Epithelial cell of proximal tubule (primary cell): ENCODE measurements around the gene GPR78. TPM values are rescaled to one million over a fixed set of nuclear protein-coding genes. Genes with fewer than 3 reads are reported as not detected.

Experiments
- DNase-seq: peaks from one replicate; pipeline ENCODE4 v3.0.0-alpha.2; 2011; ENCODE audit warnings: low read depth
- H3K4me3 ChIP-seq: 2 replicates; pipeline ENCODE4 v1.5.1; 2011; ENCODE audit warnings: low read depth, mild to moderate bottlenecking, low read length
- total RNA-seq: library from RNA; depleted of rRNA; stranded (reverse); fragments of >200 nt; gene quantifications from 2 replicates; pipeline ENCODE4 v1.2.3, GENCODE V29; 2015
- TF ChIP-seq, protein P1 (sequence below): conservative IDR thresholded peaks from 2 replicates; pipeline ENCODE4 v1.5.1; 2012; ENCODE audit warnings: low read depth, mild to moderate bottlenecking, low read length

Gene GPR78
- total RNA-seq, 1 donor from 2014 or later, result not detected

DNA sequence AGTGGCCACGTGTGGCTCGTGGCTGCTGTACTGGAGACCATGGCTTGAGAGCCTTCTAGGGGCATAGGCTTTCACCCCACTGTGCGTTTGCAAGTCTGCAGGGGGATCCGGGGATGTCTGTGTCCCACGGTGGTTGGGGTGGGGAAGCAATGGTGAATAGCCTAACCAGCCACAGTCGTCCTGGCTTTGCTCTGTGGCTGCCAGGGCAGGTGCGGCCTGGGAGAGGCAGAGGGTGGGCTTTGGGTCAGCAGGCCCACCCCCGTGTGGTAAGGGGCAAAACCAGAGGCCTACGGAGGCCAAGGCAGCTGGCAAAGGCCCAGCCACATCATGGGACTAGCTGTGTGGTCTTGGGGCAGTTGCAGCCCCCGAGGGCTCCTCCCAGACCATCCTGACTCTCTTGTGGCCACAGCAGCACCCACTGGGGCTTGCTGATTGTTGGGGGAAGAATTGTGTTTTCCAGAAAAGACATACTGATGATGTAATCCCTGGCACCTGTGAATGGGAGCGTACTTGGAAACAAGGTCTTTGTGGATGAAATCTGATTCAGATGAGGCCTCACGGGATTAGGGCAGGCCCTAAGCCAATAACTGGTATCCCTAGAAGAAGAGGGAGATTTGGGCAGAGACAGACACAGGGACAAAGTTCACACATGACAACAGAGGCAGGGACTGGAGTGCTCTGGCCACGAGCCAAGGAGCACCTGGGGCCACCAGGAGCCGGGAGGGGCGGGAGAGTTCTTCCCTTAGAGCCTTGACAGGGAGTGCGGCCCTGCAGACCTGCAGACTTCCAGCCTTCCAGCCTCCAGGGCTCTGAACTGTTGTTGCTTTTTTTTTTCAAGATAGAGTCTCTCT is 15.3 kb downstream of the GPR78 start:
- H3K4me3 ChIP-seq, result no peak overlapping the region
- DNase-seq, result no peak
- TF ChIP-seq, protein P1, sequence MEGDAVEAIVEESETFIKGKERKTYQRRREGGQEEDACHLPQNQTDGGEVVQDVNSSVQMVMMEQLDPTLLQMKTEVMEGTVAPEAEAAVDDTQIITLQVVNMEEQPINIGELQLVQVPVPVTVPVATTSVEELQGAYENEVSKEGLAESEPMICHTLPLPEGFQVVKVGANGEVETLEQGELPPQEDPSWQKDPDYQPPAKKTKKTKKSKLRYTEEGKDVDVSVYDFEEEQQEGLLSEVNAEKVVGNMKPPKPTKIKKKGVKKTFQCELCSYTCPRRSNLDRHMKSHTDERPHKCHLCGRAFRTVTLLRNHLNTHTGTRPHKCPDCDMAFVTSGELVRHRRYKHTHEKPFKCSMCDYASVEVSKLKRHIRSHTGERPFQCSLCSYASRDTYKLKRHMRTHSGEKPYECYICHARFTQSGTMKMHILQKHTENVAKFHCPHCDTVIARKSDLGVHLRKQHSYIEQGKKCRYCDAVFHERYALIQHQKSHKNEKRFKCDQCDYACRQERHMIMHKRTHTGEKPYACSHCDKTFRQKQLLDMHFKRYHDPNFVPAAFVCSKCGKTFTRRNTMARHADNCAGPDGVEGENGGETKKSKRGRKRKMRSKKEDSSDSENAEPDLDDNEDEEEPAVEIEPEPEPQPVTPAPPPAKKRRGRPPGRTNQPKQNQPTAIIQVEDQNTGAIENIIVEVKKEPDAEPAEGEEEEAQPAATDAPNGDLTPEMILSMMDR, result no peak

DNA sequence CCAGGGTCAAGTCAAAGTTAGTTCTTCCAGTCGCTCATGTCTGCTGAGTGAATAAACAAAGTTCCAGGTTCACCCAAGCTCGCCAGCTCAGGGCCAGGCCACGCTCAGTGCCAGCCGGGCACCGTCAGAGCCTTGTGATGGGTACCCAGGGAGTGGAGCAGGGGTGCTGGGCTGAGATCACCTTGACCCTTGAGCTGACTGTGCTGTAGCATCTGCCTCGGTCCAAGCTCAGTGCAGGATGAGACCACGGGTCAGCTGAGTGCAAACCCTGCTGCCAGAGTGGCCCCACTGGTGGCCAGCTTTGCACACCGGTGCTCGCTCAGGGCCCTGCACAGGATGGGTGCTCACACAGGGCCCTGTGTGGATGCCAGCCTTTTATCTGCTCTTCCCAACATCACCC is 16.7 kb downstream of the GPR78 start:
- H3K4me3 ChIP-seq, result no peak overlapping the region
- TF ChIP-seq, protein P1, result no peak
- DNase-seq, result no peak

DNA sequence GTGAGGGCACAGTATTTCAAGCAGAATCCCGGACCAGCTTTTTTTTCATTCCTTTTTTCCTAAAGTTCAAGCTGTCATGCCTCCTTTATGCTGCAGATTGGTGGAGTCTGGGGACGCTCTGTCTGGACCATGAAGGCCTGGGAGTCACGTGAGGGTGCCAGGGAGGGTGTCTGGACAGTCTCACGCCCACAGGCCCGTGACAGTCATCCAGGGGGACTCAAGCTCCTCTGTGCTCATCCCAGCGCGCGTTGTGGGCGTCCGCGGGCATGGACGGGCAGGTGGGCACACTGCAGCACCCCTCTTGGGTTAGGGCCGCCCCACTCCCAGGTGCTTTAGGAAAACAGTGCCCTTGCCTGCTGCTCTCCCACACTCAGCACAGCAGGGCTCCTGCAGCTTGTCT is 17.1 kb downstream of the GPR78 start:
- H3K4me3 ChIP-seq, result no peak overlapping the region
- no peak for DNase-seq
- TF ChIP-seq, protein P1, result no peak

DNA sequence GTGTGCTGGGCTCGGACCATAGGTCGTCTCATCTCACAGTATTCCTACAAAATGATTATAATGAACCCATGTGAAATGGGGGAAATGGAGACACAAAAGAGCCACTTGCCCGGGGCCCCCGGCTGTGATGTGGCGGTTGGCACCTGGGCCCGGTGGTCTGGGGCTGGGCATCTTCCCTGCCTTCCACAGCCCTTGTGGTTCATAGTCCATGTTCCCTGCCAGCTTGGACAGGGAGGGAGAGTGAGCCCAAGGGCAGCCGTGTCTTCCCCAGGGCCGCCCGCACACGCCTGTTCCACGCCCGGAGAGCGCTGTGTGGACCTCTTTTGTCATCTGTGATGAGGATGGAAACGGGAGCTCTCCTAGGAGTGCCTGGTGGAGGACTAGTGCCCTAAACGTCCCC is 17.6 kb downstream of the GPR78 start:
- no peak overlapping the region for H3K4me3 ChIP-seq
- DNase-seq, result no peak
- TF ChIP-seq, protein P1, result no peak

DNA sequence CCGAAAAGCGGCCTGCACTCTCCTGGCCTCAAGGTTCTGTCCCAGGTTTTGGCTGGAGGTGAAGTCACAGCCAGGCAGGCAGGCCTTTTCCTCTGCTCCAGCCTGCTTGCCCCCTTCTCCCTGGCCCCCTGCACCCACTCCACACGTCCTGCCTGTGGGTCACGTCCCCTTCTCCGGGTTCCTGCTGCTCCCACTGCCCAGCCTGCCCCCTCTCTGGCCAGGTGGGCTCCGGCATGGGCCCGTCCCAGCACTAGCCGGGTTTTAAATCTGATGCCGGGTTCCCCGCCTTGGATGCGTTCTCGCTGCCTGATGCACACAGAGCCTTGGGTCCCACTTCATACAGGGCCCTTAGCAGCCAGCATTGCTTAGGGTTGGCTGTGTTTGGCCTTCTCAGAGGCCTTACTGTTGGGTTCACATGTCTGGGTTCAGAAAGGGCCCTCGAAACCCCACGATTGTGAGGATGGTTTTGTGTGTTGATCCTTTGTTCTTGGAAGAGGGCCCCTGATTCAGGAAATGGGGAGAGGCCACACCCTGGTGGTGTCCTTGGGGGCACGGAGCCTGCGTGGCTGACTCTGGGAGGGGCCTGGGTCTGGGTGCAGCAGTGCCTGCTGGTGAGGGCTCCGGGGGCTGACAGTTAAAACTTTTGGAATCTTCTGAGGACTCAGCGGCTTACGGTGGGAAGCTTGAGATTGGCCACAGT is 18.3 kb downstream of the GPR78 start:
- TF ChIP-seq, protein P1, result no peak
- no peak for DNase-seq
- no peak overlapping the region for H3K4me3 ChIP-seq

DNA sequence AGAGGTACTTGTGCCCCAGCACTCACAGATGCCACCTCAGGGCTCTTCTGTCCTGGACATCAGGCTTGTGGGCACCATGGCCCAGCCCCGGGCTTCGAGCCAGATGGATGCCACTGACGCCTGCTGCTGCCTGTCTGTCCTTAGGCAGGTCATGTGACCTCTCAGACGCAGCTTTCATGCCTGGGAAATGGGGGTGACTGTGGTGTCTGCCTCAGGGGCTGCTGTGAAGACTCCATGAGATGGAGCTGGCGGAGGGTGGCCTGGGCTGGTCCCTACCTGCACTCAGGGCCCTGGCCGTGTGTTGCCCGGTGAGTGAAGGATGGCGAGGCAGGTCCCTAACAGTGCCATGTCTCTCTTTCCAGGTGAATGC is 18.9 kb downstream of the GPR78 start:
- DNase-seq, result no peak
- H3K4me3 ChIP-seq, result no peak overlapping the region
- TF ChIP-seq, protein P1, result no peak
